NT2/D1 (cell line): ENCODE measurements around the gene TIMM50.

Experiments
- YY1 ChIP-seq: IDR thresholded peaks from 2 replicates; pipeline ENCODE4 v1.6.1; 2011; ENCODE audit not compliant: insufficient read length, insufficient read depth
- ZNF274 ChIP-seq: IDR thresholded peaks from 2 replicates; pipeline ENCODE4 v1.6.1; 2011; ENCODE audit warnings: mild to moderate bottlenecking, low read depth, low read length

DNA sequence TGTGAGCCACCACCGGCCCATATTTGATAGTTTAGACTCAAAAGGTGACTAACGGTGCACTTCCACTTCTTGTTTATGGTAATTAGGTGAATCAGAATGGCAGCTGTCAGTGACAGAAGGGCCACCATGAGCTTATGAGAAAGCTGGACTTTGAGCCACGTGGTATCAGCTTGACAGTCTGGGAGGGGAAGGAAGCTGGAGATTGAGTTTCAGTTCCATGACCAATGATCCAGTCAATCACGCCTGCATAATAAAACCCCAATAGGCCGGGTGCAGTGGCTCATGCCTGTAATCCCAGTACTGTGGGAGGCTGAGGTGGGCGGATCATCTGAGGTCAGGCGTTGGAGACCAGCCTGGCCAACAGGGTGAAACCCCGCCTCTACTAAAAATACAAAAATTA, 43.9 kb downstream of the TIMM50 start:
- TF ChIP-seq ZNF274 (no peak), YY1 (no peak)
